GM21619 (cell line): ENCODE results near the gene NBL1.

Experiments
- ATAC-seq: cut with Tn5 transposase; IDR thresholded peaks from one replicate; pipeline ENCODE4 v1.9.1; 2021; ENCODE audit not compliant: unreplicated experiment

The NBL1 gene

DNA sequence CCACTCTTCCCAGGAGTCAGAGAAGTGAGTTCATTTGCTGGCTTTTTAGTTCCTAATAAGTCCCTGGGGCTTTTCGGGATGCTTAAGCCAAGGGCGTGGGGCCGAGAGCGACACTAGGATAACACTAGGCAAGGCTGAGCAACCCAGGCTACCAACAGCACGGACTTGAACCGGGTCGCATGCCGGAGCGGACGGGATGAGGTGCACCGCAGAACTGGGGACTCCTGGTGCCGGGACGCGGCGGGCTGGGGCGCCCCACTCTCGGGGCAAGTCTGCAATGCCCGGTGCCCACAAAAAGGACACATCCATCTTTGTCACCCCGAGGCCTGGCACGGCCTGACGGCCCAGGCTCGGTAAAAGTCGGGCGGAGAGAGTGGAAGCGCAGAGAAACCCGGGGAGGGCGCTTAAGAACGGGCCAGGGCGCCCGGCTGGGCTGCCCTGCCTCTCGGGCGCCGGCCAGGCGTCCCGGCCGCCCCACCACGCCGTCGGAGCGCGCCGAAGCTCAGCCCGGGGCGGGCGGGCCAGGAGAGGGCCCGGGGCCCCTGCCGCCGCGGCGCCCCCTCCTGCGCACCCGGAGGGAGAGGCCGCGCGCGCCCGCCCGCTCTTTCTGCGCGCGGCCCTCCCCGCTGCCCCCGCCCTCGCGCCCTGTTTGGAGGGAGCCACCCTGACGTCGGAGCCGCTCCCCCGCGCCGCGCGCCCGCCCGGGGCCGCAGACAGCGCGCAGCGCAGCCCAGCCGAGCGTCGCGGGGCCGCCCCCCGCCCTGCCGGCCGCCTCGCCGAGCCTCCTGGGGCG lies at the start of gene NBL1:
NBL1 (plus strand) TSS at position 710 of the 793 bp plus-strand sequence. CDS start 10,720 bp downstream, outside the sequence.
- ATAC-seq = no peak

GRCh38 chr1:19596065-19596713 lies 47.9 kb upstream of the NBL1 start:
- no peak for ATAC-seq

DNA sequence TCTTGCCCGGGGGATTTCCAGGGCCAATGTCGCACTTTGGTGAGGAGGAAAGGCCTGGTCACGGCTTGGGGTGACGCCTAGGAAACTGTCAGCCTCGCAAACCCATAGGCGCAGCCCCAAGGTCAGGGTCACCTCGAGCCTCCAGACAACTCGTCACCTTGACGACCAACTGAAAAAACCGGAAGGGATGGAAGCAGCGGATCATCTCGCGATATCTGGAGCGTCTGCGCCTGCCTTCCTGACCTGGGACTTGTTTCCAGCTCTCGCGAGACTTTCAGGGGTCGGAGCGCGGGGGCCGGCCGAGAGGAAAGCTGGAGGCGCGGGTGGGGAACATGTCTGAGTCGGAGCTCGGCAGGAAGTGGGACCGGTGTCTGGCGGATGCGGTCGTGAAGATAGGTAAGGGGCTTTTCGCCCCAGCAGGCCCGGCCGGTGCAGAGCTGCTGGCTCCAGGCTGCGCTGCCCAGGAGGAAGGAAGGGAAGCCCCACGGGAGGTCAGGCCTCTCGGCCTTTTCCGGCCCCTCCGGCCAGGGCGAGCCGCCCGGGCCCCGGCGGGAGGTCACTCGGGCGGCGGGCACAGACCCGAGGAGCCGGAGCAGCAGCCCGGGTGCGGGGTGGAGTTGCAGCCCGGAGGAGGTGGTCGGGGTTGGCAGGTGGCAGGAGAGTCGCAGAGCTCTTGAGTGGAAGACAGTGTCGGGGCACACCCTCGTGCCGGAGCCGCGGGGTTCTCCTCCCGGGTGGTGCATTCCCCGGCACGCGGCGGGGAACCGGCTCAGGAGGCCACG lies 47.2 kb upstream of the NBL1 start:
- ATAC-seq = peak; percentile 87

DNA sequence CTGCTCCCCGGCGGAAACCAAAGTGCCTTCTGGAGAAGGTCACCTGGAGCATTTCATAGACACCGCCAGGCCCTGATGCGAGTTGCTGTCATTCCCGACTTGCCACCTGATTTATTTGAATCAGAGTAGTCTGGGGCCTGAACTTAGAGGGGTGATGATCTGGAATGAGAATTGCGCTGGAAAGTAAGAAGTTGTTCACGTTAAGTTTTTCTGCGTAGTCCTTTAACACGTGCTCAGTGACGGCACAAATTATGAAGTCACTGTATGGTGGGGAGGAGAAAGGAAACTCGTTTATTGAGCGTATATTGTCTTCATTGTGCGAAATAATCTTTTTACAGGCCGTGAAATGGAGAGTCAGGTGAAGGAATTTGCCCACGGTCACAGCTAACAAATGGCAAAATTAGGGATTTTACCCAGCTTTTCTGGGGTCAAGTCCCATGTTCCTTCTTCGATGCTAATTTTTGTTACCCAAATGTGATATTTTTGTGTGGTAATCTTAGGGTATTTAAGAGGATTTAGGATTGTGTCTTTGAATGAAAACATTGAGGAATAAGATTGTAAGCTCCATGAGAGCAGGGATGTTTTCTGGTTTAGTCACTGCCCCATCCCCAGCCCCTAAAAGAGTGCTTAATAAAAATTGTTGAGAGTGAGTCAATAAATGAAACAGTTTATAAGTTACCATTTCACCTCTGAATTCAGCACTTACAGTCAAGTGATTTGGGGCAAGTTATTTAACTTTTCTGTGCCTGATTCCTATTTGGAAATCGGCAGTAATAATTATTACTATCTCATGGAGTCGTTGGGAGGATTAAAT lies 46.4 kb upstream of the NBL1 start:
- peak; percentile 1 for ATAC-seq

DNA sequence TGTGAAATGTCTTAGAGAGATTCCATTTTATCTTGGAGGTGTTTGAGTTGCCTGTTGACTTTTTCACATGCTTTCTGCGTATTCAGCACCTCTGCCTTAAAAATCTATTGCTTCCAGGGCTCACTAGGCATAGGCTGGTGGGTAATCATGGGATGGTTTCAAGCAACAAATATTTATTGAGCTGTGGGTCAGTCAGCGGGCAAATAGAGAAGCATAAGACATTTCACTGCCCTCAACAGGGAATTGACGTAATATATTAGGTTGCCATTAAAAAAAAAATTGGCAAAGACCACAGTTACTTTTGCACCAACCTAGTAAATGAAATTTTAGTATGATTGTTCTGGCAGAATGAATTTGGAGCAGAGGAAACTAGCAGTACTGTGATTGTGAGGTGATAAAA lies 44.3 kb upstream of the NBL1 start:
- no peak for ATAC-seq

GRCh38 chr1:19602486-19602885 lies 41.6 kb upstream of the NBL1 start:
- no peak for ATAC-seq

DNA sequence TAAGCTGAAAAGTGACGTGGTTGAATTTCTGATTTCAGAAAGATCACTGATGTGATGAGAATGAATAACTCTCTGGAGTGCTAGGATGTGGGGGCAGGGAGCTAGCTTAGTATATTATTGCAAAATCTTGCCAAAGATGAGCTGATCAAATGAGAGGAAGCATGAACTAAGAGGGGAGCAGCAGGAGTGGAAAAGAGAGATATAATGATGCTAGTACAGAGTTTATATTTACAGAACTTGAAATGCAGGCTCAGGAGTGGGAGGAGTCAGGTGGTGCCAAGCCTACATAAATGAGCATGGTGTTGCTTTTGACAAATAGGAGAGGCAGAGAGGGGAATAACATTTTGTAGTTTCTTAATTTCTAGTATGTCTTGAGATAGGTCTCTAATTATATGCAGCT lies 38.1 kb upstream of the NBL1 start:
- no peak for ATAC-seq

GRCh38 chr1:19606817-19607642 lies 37.1 kb upstream of the NBL1 start:
- no peak for ATAC-seq

DNA sequence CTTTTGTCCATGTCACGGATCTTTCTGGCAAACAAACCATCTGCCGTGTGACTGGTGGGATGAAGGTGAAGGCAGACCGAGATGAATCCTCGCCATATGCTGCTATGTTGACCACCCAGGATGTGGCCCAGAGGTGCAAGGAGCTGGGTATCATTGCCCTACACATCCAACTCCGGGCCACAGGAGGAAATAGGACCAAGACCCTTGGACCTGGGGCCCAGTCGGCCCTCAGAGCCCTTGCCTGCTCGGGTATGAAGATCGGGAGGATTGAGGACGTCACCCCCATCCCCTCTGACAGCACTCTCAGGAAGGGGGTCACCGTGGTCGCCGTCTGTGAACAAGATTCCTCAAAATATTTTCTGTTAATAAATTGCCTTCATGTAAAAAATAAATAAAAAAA lies 35.9 kb upstream of the NBL1 start:
- no peak for ATAC-seq

GRCh38 chr1:19610282-19610981 lies 33.7 kb upstream of the NBL1 start:
- no peak for ATAC-seq

DNA sequence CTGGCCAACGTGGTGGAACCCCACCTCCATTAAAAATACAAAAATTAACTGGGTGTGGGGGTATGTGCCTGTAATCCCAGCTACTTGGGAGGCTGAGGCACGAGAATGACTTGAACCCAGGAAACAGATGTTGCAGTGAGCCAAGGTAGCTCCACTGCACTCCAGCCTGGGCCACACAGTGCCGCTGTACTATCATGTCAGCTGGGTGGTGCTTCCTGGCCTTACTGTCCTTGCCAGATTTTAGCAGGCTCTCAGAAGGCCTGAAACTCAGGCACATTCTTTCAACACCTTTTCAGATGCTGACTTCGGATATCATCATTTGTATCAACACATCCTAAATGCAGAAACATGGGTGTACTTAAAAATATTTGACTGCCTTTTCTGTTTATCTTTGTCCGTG lies 31.6 kb upstream of the NBL1 start:
- ATAC-seq = no peak

GRCh38 chr1:19613171-19613703 lies 30.9 kb upstream of the NBL1 start:
- no peak for ATAC-seq

DNA sequence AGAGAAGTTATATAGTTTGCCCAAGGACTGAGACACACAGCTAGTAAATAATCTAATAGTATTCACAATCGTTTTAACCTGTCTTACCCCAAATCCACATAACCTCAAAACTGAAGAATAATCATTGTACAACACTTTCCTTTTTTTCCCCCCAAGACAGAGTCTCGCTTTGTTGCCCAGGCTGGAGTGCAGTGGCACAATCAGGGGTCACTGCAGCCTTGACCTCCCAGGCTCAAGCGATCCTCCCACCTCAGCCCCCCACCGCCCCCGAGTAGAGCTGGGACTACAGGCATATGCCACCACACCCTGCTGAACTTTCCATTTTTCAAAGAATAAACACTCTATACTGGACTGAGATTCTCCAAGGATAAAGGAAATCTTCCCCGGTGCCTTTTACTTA lies 28.7 kb upstream of the NBL1 start:
- ATAC-seq = no peak

DNA sequence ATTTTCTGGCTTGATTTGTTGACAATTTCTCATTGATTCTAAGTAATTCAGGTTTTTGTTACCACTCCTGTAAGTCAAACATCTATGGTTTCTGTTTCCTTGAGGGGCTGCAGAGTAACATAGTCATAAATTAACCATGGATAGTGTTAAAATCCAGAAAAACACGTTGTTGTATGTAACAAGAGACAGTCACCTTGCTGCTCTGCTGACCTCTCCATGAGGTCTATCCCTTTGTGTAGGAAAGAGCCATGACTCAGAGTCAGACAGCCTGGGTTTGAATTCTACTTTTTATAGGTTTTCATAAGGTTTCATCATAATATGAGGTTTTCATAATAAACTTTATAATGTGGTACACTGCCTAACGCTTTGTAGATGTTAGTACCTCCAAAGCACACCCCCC lies 27.6 kb upstream of the NBL1 start:
- no peak for ATAC-seq

GRCh38 chr1:19617376-19617775 lies 26.7 kb upstream of the NBL1 start:
- no peak for ATAC-seq

GRCh38 chr1:19618428-19618827 lies 25.7 kb upstream of the NBL1 start:
- no peak for ATAC-seq

DNA sequence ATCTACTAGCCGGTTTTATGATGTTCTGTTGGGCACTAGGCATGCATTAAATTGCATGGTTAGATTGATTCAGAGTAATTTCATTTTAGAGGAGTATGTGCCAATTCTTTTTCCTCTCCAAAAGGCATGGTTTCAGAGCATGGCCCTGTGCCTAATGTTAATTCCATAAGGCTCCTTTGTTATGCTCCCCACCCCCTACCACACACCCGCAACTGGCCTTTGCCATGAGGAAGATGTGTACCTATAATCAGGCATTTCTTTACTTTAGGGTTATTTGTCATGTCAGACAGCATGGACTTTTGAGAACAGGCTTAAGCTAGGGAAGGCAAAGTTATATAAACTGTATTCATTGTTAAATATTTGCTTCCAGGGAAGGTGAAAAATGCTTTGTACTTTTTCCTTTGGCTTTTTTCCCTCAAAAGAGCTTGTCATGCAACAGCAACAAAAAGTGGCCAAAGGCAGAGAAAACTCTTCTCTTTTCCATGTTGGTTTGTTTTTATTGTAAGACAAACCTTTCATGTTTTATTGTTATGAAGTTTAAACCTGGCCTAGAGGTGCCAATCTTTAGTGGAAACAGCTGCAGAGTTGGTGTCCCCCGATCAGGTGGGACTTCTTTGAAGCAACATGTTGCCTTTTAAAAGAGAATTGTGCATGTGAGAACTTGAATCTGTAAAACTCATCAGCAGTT lies 24.3 kb upstream of the NBL1 start:
- no peak for ATAC-seq

GRCh38 chr1:19620786-19621185 lies 23.3 kb upstream of the NBL1 start:
- no peak for ATAC-seq
